ENCODE data around the gene NBEAL2.

Gene NBEAL2

DNA sequence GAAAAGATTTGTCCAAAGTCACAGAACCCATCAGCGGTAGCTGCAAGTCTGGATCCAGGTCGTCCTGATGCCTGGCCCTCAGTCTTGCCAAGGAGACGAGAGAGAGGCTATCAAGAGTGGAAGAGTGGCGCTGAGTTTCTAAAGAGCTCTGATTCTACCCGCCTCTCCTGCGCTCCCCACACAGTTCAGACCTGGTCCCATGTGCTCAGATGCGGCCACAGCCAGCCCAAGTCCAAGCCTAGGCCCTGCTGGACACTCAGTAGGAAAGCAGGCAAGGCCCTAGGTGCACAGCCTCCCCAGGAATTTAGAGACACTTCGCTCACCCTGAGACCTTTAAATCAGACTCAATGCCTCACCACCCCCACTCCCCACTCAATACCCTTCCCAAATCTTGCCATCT is 35.3 kb upstream of the NBEAL2 start:
- DNase-seq (ENCODE audit: insufficient read length, low spot score), result no peak
- FAIRE-seq, result no peak

DNA sequence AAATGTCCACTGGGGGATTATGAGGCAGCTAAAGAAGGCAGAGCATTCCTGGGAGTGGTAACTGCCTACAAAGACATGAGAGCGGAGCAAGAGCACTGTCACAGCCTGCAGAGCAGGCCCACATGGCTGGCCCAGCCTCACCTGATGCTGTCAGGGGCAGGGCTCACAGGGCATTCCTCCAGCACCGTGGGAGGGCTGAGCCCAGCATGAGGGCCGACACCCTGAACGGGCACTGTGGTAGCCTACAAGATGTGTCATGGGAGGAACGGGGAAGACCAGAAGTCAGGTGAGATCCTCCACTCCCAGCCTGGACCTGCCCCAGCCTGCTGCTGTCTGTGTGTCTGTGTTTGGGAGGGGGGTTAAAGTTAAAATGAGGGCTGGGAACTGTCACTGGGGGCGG is 33.0 kb upstream of the NBEAL2 start:
- DNase-seq (ENCODE audit: insufficient read length, low spot score), result no peak
- FAIRE-seq, result no peak

DNA sequence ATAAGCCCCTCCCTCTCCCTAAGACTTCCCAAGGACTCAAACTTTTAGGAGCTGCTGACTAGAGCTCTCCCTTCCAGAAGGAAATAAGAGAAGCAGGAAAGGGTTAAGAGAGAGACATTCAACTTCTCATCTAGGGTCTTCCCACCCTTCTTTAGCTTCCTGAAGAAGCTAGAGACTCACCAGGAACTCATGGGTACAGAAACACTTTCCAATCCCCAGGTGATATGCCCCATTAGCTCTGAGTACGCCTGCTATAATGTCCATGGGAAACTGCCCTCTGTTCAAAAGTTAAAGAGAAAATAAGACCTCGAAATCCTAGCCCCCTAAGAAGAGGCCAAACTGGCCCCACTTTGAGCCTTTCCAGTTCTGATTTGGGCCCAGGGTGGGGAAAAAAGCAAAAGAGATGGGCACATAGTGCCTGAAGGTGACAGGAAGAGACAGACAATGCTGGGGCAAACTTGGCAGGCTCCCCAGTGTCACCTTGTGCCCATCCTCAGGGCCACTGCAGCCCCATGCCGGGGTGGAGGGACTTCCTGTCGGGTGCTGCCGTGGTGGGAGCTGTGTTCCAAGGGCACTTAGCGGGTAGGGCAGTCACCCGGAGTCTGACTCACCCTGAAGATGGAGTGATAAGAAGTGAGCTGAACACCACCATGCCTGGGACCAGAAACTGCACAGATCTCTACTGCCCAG is 32.5 kb upstream of the NBEAL2 start:
- DNase-seq (ENCODE audit: insufficient read length, low spot score) (peak; percentile 62), FAIRE-seq (no peak)

DNA sequence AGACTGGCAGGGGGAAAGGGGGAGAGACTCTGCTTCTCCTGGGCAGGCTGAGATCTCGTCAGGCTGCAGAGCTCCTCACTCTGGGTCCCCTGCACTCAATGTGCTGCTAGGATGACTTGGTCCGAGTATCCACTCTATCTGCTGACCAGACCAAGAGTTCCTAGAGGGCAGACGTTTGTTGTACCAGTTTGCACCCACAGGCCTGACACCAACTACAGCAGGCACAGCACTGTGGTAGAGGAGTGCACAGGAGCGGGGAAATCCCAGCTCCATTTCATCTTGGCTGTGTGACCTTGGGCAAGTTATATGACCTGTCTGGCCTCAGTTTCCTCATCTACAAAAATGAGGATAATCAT is 31.9 kb upstream of the NBEAL2 start:
- DNase-seq (ENCODE audit: insufficient read length, low spot score) (no peak), FAIRE-seq (no peak)

DNA sequence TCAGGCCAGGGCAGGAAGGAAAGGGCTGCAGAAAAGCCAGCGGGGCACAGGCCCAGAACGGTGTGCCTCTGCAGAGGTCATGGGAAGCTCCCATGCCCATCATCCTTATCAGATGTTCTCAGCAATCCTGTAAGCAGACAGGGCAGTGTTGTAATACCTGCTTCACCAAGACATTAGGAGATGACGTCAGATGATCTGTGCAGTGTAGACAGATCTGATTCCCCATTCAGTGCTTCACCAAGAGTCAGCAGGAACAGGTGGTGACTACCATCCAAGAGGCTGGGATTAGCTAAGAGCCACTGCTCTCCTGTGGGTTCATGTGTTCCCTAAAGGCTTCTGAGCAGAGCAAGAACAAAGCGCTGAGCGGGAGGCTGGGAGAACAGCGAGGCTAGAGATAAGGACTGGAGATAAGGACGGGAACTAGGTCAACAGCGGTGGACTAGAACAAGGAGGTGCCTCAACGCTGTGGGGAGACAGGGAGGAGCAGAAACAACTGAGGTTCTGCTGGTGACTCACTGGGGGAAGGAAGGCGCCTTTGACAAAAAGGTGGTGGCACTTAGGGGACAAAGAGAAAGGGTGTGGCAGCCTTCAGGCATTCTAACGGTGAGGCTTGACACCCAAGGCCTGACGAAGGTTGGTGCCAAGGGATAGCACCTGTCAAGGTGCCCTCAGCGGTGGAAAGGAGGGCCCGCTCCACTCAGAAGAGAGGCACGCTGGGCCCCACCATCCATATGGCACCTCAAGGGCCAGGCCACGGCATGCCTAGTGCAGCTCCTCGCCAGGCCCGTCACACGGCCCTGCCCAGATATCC is 31.3 kb upstream of the NBEAL2 start:
- DNase-seq (ENCODE audit: insufficient read length, low spot score), result no peak
- FAIRE-seq, result no peak

DNA sequence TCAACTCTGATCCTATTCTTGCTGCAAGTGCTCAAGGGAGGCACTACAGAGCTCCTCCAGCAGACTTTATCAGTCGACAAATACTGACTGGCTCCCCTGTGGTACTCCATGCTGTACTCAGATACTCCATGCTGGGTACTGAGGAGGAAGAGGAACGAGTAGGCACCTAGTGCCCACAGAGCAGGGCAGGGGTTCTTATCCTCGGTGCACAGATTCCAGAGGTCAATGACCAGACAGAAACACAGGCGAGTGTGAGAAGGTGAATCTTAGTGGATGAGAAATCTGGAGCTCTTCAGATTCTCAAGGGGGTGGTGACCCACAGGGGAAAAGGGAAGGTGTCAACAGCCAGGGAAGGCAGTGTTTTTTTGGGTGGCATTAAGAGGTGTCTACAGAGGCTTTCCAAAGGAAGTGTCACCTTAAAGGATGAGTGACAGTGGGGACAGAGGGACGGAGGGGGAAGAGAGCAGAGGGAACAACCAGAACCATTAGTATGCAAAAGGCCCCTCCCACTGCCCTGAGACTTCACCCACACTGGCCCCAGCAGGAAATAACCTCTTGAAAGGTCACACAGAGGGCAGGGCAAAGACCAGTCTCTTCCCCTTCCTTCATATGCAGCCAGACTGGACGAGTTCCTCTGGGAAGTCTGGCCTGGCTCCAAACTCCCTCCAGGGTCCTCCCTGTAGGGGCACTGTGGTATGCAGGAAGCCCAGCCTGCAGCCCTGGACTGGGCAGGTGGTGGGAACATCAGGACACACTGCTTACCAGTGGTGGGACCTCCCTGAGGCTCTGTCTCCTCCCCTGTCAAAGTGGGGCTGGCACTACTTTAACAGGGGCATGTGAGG is 30.4 kb upstream of the NBEAL2 start:
- DNase-seq (ENCODE audit: insufficient read length, low spot score), result peak; percentile 35
- no peak for FAIRE-seq

DNA sequence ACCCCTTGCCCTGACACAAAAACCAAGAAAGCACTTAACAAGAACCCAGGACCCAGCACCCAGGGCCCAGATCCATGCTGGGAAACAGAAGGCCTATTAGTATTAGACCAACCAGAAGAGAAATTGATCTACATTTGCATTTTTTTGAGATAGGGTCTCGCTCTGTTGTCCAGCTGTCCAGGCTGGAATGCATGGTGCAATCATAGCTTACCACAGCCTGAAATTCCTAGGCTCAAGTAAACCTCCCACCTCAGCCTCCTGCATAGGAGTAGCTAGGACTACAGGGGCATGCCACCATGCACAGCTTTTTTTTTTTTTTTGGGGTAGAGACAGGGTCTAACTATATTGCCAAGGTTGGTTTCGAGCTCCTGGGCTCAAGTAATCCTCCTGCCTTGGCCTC is 29.3 kb upstream of the NBEAL2 start:
- FAIRE-seq, result no peak
- no peak for DNase-seq (ENCODE audit: insufficient read length, low spot score)

DNA sequence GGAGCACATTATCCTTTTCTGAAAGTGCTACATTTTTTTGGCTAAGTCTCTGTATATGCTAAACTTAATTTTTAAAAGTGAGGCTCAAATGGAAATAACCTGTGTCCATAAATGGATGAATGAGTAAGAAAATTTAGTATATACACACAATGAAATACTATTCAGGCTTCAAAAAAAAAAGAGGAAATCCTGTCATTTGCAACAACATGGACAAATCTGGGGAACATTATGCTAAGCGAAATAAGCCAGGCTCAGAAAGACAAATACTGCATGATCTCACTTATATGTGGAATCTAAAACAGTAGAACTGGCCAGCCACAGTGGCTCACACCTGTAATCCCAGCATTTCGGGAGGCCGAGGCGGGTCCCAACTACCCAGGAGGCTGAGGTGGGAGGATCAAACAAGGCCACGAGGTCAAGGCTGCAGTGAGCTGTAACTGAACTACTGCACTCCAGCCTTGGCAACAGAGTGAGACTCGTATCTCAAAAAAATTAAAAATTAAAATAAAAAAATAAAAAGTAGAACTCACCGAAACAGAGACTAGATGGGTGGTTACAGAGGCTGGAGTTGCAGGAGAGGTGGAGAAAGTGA is 28.7 kb upstream of the NBEAL2 start:
- DNase-seq (ENCODE audit: insufficient read length, low spot score), result no peak

DNA sequence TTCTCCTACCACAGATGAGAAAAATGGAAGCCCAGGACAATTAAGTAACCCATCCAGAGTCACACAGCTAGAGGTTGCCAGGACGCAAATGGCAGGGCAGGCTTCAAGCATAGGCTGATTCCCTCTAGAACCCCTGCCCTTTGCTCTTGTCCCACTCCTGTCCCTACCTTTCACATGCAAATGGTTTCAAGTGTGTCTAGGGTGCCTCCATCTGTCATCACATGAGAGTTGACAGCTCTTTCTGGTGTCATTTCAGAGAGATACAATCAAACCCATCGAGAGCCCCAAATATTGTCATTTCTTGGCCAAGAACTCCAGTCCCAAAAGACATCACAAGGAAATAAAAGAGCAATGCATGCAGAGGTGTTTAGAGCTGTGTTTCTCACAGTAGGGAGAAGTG is 26.7 kb upstream of the NBEAL2 start:
- FAIRE-seq, result no peak

More for the DNA sequence above, 28.7 kb upstream of the NBEAL2 start:
- FAIRE-seq, result no peak

DNA sequence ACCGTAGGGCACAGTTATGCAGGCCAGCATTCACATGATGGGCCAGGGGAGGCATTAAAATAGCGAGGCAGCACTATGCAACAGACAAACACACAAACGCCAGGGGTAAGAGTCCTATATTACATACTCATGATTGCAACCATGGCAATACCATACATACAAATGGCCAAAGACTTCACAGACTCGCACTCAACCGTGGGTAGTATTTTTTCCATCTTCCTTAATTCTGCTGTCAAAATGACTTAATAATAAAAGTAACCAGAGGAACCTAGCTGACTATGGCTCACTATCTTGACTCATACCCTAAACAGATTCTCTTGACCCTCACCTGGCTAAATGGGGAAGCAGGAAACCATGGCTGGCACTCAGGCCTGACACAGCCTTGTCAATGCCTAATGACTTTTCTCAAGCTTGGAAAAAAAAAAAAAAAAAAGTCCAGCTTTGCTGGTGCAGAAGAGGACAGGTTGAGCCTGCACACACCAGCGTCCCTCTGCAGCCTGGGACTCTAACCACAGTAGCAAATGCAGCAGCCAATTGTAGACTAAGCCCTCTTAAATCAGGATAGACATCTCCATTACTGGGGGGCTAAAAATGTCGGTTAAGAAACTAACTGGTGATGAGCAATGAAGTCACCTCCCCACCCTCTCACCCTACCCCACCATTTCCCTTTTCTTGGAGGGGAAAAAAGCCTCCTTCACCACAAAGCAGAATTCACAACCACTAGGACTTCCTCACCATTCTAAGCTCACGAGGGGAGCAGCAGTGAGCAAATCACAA is 26.0 kb upstream of the NBEAL2 start:
- FAIRE-seq (no peak), DNase-seq (ENCODE audit: insufficient read length, low spot score) (no peak)

More for the DNA sequence above, 26.7 kb upstream of the NBEAL2 start:
- DNase-seq (ENCODE audit: insufficient read length, low spot score), result no peak

DNA sequence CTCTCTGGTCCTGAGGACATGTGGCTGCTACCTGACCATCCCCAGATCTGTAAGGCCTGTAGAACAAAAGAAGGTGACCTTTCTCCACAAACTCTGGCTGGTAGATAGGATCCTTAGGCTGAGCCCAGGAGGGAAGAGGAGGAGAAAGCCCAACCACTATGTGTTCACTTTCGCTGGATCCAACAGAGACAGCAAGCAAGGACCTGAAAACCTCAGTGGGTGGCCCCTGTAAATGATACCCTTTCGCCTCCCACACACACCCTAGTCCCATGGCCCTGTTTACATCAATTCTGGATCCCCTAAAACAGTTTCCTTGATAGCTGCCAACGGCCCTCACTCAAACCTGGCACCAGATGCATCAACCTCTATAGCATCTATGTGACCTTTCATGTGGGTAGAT is 25.3 kb upstream of the NBEAL2 start:
- FAIRE-seq, result no peak

DNA sequence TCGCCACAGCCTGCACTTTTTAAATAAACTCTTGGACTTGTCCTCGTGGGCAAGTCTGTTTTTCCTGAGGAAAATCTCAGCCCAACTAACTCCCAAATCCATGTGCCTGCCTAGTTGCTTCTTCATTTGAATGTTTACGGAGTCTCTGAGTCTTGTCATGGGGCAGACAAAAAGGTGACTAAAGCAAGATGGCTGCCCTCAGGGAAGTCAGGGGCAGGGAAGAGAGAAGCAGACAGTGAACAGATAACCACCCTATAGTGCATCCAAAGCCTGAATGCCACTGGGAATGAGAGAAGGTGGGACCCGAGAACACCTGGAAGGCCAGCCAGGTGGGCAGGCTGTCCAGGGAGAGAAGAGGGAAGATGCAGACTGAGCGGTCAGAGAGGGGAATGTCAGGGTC is 24.3 kb upstream of the NBEAL2 start:
- DNase-seq (ENCODE audit: insufficient read length, low spot score), result no peak
- no peak for FAIRE-seq

More for the DNA sequence above, 25.3 kb upstream of the NBEAL2 start:
- DNase-seq (ENCODE audit: insufficient read length, low spot score), result no peak

DNA sequence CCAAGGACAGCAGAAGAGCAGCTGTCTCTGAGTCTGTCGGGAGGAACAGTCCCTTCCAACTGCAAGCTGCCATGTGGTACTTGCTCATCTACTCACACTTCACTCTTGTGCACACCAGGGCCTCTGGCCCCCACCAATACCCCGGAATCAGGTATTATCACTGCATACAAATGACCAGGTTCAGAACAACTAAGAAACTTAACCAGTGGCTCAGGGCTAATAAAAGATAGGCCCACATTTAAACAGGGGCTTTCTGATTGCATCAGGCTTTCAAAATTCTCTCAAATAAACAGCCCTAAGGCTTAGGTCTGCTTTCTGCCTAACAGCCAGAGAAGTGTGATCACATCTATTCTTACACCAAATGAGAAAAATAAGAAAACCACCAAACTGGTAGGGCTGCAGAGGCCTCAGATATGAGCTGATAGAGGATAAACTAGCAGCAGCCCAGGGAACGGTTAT is 23.6 kb upstream of the NBEAL2 start:
- DNase-seq (ENCODE audit: insufficient read length, low spot score) (no peak), FAIRE-seq (no peak)

DNA sequence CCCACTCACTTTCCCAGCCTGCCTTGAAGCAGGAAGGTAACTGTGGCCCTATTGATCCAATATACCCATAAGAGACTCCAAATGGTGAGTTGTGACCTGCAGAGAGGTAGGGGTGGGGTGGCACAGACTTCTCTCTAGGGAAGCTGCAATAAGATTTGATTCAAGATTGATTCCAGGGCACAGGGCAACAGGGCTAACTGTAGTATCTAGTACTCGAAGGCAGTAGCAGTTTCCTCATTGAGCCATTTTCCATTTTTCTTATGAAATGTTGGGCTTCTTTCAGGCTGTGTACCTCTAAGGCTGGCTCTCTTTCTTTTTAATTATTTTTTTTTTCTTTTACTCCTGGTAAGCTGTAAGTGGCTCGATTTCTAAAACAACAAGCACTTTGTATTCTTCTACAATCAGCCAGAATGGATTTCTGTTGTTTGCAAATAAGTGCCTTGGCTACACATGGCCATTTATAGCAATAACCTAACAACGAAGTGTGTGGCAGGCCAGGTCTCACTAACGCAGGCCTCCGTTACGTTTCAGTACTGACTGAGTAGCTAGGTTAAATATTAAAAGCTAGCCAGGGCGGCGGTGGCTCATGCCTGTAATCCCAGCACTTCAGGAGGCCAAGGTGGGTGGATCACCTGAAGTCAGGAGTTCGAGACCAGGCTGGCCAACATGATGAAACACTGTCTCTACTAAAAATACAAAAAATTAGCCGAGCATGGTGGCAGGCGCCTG is 22.2 kb upstream of the NBEAL2 start:
- FAIRE-seq, result no peak
- DNase-seq (ENCODE audit: insufficient read length, low spot score), result no peak

DNA sequence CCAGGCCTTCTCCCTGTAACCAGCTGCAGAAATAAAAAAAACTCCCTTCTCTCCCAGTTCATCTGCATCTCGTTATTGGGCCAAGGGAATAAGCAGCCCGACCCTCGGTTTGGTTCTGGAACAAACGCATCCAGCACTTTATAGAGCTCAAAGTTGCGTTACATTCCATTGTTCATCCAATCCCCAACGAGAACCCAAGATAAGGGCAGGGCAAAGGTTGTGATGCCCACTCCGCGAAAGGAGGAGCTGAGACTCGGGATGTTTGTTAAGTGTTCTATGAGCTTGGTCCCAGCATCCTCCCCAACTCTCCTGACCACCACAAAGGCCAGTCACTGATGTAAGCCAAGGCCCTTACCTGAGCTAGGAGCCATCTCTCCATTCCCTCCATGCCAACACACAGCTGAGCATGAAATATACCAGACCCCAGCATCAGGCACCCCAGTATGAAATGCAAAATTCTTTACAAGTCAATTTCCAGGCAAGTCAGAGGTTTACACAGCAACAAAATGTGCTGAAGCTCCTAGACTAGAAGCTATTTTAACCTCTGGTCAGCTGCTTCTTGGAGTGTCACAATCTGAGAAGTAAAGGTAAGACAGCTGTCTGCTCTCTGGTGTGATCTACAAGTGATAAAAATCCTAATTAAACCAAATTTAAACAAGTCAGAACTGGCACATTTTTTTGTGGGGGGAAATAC is 20.9 kb upstream of the NBEAL2 start:
- FAIRE-seq (no peak), DNase-seq (ENCODE audit: insufficient read length, low spot score) (no peak)

DNA sequence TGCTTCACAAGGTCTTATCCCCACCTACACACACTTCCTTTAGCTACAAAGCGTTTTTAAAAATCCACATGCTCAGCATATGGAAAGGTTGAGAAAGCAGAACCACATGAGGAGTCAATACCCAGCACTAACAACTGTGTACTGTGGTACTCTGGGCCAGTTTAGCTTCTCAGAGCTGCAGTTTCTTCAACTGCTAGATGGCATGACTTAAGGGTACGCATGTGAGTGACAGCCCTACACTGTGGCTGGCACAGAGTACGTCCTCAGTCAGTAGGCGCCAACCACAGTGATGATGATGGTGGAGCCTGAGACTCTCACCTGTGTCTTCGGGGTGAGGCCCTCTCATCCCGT is 20.3 kb upstream of the NBEAL2 start:
- FAIRE-seq (no peak), DNase-seq (ENCODE audit: insufficient read length, low spot score) (no peak)

DNA sequence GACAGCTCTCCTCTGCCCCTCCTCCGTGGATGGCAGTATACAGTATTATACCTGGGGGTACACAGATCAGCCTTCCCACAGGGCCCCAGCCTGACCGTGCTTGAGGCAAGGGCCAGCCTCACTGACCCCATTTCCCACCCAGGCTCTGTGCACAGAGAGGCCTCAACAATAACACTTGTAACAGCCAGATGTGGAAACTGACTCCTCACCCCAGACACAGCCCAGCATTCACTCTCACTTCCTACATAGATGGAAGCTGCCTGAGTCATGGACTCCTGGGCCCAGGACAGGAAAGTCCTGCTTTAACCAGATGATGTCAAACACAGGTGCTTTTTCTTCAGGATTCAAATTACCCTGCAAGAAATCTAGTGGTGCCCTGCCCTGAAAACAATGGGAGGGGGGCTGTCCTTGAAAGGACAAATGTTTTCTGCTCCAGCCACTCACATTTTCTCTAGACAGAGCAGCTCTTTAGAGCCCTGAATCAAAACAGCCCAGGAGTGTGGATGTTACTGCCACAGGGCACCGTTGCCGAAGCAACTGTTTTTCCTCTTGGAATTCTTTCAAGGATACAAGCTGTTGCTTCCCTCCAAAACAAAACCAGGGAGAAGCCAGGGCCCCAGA is 19.3 kb upstream of the NBEAL2 start:
- FAIRE-seq (no peak), DNase-seq (ENCODE audit: insufficient read length, low spot score) (no peak)

DNA sequence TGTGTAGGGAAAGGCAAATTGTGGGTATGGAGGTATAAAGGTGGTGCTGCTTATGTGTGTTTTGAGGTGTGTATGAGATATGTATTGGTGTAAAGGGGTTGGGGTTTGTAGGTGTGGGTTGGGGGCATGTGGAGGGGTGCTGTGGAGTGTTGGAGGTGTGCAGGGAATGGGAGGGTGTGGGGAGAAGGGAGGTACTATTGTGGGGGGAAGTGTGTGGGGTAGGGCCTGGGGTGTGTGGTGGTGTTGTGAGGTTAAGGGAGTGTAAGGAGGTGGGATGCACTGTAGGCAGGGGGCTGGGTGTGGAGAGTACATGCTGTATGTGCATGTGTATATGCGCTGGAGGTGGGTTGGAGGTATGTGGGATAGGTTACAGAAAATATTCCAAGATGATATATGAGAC is 18.6 kb upstream of the NBEAL2 start:
- no peak for DNase-seq (ENCODE audit: insufficient read length, low spot score)
- FAIRE-seq, result no peak

DNA sequence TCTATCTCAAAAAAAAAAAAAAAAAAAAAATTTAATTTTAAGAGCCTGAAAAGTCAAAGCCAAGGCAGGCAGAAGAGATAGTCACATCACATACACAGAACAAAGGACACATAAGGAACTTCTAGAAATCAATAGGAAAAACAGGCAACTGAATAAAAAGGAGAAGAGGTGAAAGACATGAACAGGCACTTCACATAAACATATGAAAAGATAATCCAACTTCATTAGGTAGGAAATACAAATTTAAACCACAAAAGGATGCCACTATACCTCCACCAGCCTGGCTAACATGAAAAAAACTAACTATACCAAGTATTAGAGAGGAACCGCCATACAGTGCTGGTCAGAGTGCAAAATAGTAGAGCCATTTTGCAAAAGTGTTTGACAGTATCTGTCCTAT is 17.0 kb upstream of the NBEAL2 start:
- FAIRE-seq (no peak), DNase-seq (ENCODE audit: insufficient read length, low spot score) (no peak)
